ENCODE measurements around the gene ABCB9.

ABCB9 gene

GRCh38 chr12:122994781-122995502, 28.7 kb upstream of the ABCB9 start:
- no peak for DNase-seq (ENCODE audit: low read depth, low spot score)

DNA sequence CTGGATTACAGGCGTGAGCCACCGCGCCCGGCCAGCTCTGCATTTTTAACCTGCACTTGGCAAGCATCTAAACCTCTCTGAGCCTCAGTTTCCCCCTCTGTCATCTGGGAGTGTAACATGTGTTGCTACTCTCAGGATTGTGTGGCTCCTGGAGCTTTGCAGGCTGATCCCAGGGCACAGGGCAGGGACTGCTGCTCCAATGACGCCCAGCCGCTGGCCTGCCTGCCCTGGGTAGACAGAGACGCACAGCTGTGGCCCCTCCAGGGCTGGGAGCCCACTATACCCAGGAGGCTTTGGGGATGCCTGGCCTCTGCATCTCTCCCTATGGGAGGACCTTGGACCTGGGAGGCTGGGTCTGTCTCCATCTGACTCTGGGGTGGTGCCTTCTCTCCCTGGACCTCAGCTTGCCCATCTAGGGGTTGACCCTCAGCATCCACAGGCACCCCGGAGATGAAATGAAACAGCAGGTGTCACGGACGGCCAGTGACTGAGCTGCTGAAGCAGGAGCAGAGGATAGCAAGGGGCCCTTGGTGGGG, 27.9 kb upstream of the ABCB9 start:
- no peak for DNase-seq (ENCODE audit: low read depth, low spot score)

GRCh38 chr12:122992386-122992785, 26.1 kb upstream of the ABCB9 start:
- DNase-seq (ENCODE audit: low read depth, low spot score): no peak

- DNase-seq (ENCODE audit: low read depth, low spot score): no peak
Observed at GRCh38 chr12:122991623-122992275, 25.5 kb upstream of the ABCB9 start.

DNA sequence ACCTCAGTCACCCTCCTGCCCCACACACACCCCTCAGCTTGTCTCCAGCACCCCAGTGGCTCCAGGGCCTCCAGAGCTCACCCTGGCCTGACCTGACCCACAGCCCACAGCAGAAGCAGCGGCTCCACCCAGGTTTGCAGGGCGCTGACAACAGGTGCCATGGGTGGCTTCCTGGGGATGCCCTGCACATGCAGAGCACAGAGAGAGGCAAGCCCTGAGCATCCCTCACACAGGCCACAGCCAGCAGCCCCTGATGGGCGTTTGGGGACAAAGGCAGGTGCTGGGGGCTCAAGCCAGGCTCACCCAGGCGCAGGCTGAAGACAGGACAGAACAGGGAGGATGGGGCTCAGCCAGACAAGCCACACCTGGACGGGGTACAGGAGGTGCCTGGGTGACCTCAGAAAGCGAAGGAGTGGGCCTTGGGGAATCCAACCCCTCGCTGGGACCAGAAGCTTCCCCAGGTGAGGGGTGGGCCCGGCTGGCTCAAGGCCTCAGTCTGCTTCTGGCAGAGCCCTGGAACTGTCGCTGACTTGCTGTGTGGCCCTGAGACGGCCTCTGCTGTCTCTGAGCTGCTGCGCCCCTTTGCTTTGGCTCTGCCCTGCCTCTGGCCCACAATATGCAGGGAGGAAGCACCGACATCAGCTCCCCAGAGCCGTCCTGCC, 24.8 kb upstream of the ABCB9 start:
- no peak for DNase-seq (ENCODE audit: low read depth, low spot score)

DNA sequence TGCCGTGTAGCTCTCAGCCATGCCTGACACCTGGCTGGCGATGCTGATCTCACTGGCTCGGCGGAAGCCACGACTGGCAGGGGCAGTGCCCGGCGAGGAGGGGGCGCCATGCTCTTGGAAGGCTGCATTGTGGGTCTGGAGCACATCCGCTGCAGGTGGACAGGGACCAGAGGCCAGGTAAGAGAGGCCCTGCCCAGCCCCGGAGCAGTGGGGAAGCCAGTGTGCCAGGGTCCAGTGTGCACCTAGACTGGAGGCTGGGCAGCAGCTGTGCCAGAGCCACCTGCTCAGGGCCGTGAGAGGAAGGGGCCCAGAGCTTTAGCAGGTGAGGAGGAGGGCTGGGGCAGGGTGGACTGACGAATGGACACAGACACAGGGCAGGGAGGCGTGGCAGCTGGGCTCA, 24.3 kb upstream of the ABCB9 start:
- no peak for DNase-seq (ENCODE audit: low read depth, low spot score)

- no peak for DNase-seq (ENCODE audit: low read depth, low spot score)
Observed at GRCh38 chr12:122989874-122990419, 23.7 kb upstream of the ABCB9 start.

DNA sequence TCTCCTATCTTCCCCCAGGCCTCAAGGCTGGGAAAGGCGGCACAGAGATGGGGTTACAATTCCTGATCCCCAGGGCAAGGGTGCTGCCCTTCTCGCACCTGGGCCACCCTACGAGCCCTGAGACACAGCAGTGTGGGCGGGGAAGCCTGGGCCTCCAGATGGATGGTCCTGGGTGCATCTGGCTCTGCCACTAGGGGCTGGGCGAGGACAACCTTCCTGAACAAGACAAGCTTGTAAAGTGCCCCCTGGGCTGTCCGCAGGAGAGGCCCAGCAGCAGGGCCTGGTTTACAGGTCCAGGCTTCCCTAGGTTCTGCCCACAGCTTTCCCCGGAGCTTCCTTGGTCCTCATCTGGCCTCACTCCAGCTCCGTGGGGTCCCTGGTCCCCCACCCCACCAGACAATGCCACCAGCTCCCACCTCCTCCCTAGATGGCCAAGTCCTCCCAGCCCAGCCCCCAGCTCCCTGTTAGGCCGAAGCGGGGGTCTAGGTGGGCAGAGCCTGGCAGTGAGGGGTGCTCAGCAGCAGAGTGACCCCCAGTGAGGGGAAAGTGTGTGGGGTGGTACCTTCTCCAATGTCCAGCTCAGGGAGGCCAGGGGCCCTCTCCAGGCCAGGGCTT, 23.1 kb upstream of the ABCB9 start:
- DNase-seq (ENCODE audit: low read depth, low spot score): no peak

DNA sequence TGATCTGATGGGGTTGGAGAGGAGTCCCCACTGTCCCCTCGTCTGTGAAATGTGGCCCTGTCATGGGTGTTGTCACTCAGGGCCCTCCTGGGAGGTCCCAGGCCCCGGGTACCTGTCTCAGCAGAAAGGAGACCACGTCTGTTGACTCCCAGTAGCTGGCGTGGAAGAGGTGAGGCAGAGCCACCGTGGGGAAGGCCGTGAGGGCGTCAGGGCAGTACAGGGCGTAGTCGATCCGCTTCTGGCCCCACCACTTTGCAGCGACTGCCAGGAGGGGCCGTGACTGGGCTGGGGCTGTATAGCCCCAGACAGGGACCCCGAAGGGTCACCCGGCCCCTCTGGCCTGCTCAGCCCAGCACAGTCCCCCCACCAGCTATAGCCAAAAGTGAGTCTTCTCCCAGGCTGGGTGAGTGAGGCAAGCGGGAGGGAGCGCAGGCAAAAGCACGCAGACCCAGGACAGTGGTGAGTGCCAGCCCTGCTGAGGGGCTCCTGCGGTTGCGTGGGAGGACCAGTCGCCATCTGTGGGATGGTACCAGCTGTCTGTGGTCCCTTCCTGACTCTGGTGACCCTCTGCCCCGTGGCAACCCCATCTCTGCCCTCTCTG, 22.4 kb upstream of the ABCB9 start:
- no peak for DNase-seq (ENCODE audit: low read depth, low spot score)

- no peak for DNase-seq (ENCODE audit: low read depth, low spot score)
Observed at GRCh38 chr12:122988036-122988435, 21.8 kb upstream of the ABCB9 start.

GRCh38 chr12:122987086-122987951, 21.1 kb upstream of the ABCB9 start:
- no peak for DNase-seq (ENCODE audit: low read depth, low spot score)

- DNase-seq (ENCODE audit: low read depth, low spot score): no peak
Observed at GRCh38 chr12:122986258-122986871, 20.1 kb upstream of the ABCB9 start.

DNA sequence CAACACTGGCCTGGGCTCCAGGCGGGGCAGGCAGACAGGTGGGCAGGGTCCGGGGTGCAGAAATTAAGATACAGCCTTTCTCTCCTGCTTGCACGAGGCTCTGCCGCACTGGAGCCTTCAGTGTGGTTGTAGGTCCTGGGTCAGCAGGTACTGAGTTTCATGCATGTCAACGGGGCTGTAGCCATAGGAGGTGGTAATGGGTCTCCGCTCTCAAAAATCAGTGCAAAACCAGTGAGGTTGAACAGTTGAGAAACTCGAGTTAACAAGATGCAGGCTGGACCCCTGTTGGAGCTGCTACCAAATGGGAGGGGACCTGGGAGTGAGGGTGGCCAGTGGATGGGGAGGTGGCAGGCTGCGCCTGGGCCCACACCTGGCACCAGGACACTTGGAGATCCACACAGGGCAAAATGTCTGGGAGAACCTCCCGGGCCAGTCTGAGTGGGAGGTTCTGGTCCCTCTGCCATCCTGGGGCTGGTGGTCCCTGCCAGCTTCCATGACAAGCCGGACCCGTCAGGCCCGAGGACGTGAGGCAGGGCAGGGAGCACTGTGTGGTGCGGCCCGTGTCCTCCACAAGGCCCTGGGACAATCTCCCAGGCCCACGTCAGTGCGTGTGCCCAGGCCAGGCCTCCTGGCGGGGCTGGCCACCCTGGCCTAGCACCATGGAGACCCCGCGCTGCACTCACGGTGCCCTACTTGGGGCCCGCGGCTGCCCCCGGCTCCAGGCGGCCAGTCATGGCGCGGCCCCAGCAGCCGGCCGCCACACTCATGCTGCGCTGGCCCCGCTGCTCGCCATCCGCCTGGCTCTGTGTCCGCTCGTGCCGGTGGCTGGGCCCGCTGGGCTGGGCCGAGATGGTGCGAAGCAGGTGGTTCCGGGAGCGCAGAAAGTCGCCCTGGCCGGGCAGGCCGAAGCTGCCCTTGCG, 19.3 kb upstream of the ABCB9 start:
- no peak for DNase-seq (ENCODE audit: low read depth, low spot score)

DNA sequence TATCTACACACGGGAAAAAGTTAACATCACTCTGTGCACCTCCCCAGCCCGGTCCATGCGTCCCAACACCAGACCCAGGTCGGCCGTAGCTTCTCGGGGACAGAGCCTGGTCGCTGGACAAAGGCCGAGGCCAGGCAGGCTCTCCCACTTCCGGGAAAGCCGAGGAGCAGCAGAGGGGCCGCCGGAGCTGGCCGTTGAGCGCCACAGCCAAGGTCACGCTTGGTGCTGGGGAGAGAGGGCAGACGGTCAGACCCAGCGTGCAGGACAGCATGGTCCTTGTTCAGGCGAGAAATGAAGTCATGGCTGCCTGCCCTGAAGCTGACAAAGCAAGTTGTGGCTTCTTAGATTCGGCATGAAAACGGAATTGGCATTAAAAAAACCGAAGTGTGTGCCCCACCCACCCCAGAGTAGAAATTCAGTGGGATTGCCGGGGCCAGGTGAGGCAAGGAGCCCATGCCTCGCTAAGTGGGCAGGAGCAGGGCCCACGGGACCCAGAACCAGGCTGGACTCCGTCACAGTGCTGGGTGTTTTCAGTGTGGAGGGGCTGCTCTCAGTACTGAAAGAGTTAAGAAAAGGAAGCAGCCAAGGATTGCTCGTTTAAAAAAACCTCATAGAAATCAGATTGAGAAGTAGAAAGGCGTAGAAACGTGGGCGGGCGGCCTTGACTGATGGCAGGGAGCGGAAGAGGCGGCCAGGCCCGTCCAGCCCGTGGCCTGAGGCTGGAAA, 18.5 kb upstream of the ABCB9 start:
- DNase-seq (ENCODE audit: low read depth, low spot score): no peak

GRCh38 chr12:122983789-122984515, 17.7 kb upstream of the ABCB9 start:
- DNase-seq (ENCODE audit: low read depth, low spot score): no peak

DNA sequence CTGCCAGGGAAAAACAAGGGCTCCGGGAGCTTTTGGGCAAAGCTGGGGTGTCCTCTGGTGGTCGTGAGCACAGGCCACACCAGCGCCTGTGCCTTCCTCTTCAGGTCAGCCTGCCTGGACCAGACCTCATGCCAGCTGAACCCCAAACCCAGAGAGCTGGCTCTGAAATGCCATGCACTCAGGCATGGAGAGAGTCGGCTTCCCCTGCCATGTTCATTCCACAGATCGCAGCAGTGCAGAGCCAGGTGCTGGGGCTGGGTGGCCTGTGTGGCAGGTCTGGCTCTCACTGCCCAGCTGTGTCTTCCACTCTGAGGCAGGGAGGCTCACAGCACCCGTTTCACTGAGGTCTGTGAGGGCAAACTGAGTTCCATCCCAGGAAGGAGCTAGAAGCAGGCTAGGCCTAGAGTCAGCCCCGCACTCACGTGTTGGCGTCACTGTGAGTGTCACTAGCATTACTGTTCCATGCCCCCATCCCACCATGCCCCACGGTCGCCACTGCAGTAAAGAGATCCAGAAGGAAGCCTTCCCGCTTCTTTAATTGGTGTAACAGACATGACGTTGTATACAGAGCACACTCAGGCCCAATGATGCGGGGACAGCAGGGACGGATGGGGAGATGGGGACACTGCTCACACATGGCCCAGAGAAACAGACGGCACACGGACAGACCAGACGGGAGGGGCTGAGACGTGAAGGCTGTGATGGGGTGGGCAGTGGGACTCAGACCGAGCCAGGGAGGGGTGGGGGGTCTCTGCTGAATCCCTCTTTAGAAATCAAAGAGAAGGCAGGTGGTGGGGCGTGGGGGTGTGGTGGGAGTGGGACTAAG, 16.9 kb upstream of the ABCB9 start:
- DNase-seq (ENCODE audit: low read depth, low spot score): no peak

GRCh38 chr12:122982477-122982815, 16.2 kb upstream of the ABCB9 start:
- no peak for DNase-seq (ENCODE audit: low read depth, low spot score)
